A549 (cell line): ENCODE data around the gene TEX2.

Experiments used
- CEBPB ChIP-seq, 2 experiments: fragments of >200 bp in 1 of 2; sonication (Bioruptor Twin) in 1 of 2; formaldehyde crosslinking in 1 of 2; IDR thresholded peaks; 2 replicates each; pipeline ENCODE4 v1.6.1; 2012 to 2016
- KDM5A ChIP-seq: fragments of 200-600 bp; sonication (generic); IDR thresholded peaks from 2 replicates; pipeline ENCODE4 v1.6.1; 2016; ENCODE audit warnings: antibody characterized with exemption, mild to moderate bottlenecking
- MAFK ChIP-seq: fragments of 450-650 bp; IDR thresholded peaks from 2 replicates; pipeline ENCODE4 v1.6.1; 2014; ENCODE audit not compliant: partially characterized antibody
- POLR2A ChIP-seq: IDR thresholded peaks from 2 replicates; pipeline ENCODE4 v1.6.1; 2012; ENCODE audit warnings: mild to moderate bottlenecking, low read length
- TF ChIP-seq, protein P1 (sequence below): IDR thresholded peaks from 2 replicates; pipeline ENCODE4 v1.6.1; 2012; ENCODE audit warnings: low read depth, borderline replicate concordance
- TF ChIP-seq, protein P2 (sequence below): fragments of >200 bp; sonication (Bioruptor Twin); formaldehyde crosslinking; IDR thresholded peaks from 3 replicates; pipeline ENCODE4 v1.5.1; 2016
- TF ChIP-seq, protein P3 (sequence below): fragments of 450-650 bp; IDR thresholded peaks from 2 replicates; pipeline ENCODE4 v1.6.1; 2014; ENCODE audit warnings: antibody characterized with exemption

DNA sequence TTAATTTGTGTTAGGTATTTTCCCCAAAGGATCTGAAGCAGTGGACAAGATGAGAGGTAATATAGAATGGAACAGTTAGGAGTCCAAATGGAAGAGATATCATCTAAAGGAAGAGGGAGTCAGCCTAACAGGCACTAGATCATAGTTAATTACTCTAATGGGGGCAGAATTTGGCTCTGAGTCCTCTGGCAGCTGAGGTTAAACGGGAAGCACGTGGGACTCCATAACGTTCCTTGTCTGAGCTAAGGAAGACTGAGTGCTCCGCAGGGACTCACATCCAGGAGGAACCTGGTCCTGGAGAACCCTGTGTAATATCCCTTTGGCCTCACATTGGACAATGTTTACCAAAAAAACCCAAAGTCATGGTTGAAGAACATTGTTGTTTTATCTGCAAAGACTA is 46.6 kb upstream of the TEX2 start:
- no peak for TF ChIP-seq CEBPB (IDR thresholded peaks at IDR 0.05)
- TF ChIP-seq, protein P1, sequence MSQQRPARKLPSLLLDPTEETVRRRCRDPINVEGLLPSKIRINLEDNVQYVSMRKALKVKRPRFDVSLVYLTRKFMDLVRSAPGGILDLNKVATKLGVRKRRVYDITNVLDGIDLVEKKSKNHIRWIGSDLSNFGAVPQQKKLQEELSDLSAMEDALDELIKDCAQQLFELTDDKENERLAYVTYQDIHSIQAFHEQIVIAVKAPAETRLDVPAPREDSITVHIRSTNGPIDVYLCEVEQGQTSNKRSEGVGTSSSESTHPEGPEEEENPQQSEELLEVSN: no peak
- no peak for TF ChIP-seq POLR2A
- TF ChIP-seq, protein P2, sequence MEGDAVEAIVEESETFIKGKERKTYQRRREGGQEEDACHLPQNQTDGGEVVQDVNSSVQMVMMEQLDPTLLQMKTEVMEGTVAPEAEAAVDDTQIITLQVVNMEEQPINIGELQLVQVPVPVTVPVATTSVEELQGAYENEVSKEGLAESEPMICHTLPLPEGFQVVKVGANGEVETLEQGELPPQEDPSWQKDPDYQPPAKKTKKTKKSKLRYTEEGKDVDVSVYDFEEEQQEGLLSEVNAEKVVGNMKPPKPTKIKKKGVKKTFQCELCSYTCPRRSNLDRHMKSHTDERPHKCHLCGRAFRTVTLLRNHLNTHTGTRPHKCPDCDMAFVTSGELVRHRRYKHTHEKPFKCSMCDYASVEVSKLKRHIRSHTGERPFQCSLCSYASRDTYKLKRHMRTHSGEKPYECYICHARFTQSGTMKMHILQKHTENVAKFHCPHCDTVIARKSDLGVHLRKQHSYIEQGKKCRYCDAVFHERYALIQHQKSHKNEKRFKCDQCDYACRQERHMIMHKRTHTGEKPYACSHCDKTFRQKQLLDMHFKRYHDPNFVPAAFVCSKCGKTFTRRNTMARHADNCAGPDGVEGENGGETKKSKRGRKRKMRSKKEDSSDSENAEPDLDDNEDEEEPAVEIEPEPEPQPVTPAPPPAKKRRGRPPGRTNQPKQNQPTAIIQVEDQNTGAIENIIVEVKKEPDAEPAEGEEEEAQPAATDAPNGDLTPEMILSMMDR: no peak
- TF ChIP-seq, protein P3, sequence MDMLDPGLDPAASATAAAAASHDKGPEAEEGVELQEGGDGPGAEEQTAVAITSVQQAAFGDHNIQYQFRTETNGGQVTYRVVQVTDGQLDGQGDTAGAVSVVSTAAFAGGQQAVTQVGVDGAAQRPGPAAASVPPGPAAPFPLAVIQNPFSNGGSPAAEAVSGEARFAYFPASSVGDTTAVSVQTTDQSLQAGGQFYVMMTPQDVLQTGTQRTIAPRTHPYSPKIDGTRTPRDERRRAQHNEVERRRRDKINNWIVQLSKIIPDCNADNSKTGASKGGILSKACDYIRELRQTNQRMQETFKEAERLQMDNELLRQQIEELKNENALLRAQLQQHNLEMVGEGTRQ: no peak
- no peak for TF ChIP-seq MAFK
- no peak for TF ChIP-seq KDM5A
